ENCODE measurements around the gene ZNF180.
A peak's percentile ranks its signal among the peaks of the same experiment; 100 is the strongest.
"Not testable (repeated sequence)": the region's sequence is repeated elsewhere in the genome, so short reads cannot be mapped to it uniquely, and the experiment has no call there.

ZNF180 gene

GRCh38 chr19:44499962-44500949 is at the start of gene ZNF180:
Gene ZNF180, minus strand, starts transcription at chr19:44500522. Its CDS starts 3,188 bp downstream, at chr19:44497334.
- DNase-seq: peak; percentile 98

DNA sequence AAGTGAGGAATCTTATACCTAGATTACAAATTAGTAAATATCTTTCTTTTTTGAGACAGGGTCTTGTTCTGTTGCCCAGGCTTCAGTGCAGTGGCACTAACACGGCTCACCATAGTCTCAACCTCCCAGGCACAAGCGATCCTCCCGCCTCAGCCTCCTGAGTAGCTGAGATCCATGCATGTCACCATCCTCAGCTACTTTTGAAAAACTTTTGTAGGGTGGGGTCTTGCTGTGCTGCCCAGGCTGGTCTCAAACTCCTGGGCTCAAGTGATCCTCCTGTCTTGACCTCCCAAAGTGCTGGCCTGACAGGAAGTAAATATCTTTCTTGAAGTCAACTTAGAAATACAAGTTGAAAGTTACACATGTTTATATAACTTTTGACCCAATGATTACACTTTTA is 49.2 kb upstream of the ZNF180 start:
- no peak for DNase-seq

DNA sequence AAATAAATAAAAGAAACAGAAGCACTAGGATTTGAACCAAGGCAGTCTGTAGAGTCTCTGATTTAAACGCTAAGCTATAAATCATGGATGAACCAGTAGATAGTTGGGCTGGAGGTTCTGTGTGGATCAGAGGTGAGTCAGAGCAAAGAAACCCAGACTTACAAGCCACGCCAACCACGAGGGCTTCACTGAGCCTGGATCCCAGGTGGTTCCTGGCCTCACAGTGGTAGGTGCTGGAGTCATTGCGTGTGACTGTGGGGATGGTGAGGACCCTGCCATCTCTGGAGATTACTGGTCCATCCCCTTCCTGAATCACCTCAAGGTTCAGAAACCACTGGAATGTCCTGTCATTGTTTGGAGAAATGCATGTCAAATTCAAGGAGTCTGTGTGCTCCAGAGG is 48.4 kb upstream of the ZNF180 start:
- DNase-seq: no peak

- DNase-seq: no peak
These were observed 43.7 kb upstream of the ZNF180 start for GRCh38 chr19:44544031-44544430.

DNA sequence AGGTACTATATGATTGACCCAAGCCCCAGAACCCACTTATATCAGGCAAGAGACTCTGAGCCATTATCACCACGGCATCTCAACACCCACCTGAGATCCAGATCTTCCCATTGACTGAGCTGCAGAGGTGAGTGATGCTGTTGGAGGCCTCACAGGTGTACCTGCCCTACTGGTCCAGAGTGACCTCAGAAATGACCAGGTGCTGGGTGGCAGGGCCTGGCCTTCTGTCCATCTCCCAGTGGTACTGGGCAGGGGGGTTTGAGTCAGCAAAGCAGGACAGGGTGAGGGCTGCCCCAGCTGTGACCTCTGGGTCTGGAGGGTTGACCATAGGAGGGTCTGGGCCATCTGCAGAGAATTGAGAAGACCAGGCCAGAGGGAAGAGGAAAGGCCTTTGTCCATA is 42.3 kb upstream of the ZNF180 start:
- no peak for DNase-seq

GRCh38 chr19:44540736-44541135 is 40.4 kb upstream of the ZNF180 start:
- DNase-seq: no peak

- DNase-seq: no peak
These were observed 39.7 kb upstream of the ZNF180 start for GRCh38 chr19:44539991-44540390.

GRCh38 chr19:44539236-44539826 is 39.0 kb upstream of the ZNF180 start:
- DNase-seq: no peak

GRCh38 chr19:44535361-44535760 is 35.0 kb upstream of the ZNF180 start:
- not testable (repeated sequence) for DNase-seq

GRCh38 chr19:44532819-44533218 is 32.5 kb upstream of the ZNF180 start:
- no peak for DNase-seq

GRCh38 chr19:44530777-44531176 is 30.5 kb upstream of the ZNF180 start:
- DNase-seq: peak; percentile 99

DNA sequence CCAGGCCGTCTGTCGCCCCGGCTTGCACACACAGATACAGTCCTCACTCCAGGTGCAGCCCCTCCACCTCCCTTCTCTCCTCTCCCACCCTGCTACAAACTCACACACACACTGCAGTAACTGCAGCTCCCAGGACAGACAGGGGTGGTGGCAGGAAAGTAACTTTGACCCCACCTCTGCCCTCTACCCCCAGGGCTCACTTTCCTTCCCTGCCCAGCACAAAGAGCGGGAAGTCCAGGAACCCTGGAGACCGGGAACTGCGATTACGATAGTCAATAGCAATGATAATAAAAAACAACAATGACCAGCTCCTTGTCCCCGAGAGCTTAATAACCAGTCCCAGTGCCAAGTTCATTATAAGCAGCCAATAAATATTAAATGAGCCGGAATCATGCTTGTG is 29.2 kb upstream of the ZNF180 start, which contains the start of gene CEACAM20:
TSS of gene CEACAM20 (minus strand) at position 140 of the 400 bp plus-strand sequence. CDS start 166 bp downstream, outside the sequence.
- no peak for DNase-seq

DNA sequence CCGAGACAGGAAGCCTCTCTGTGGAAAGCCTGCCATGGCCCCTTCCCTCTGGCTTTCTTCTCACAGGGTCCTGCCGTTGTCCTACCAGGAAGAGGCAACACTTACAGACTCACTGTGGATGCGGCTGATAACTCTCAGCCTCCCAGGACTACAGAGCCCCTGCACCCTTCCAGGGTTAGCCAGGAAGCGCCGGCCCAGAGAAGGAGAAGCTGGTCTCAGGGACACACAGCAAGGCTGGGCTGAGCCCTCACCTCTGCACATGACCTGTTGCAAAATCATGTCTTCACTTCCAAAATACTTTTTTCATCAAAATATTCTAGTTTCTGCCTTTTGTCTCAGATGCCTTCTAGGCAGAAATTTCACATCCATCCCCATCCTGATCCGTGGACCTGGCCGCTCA is 27.2 kb upstream of the ZNF180 start:
- no peak for DNase-seq

DNA sequence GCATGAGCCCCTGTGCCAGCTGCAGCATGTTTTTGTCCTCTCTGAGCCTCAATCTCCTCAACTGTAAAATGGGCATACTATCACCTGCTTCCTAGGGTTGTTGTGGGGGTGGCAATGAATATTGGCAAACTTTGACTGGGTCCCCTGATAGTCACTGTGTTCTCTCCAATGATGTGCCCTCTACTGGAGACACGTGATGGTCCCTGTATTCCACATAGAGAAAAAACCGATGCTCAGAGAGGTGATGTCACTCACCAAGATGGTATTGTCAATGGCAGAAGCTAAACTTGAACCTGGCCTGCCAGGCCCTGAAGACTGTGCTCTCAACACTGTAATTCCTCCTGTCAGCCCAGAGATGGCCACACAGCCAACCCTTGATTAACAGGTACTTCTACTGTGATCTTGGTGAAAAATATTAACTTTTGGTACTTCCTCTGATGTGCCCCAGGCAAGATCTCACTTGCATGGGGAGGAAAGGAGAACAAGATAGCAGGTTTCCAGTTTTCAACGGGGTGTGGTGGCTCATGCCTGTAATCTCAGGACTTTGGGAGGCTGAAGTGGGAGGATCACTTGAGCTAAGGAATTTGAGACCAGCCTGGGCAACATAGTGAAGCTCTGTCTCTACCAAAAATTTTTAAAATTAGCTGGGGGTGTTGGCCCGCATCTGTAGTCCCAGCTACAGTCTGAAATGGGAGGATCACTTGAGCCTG is 25.6 kb upstream of the ZNF180 start:
- DNase-seq: no peak

DNA sequence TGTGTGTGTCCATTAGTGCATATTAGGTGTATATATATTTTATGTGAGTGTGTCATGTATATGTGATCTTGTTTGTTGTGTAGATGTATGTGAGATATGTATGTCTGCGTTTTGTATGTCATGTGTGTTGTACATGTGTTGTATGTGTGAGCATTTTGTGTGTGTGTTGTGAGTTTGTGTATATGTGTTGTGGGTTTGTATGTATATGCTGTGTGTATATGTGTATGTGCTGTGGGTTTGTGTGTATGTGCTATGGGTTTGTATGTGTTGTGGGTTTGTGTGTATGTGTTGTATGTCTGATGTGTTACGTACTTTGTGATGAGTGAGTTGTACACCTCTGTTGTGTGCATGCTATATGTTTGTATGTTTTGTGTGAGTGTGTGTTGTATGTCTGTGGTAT is 21.0 kb upstream of the ZNF180 start:
- DNase-seq: no peak

DNA sequence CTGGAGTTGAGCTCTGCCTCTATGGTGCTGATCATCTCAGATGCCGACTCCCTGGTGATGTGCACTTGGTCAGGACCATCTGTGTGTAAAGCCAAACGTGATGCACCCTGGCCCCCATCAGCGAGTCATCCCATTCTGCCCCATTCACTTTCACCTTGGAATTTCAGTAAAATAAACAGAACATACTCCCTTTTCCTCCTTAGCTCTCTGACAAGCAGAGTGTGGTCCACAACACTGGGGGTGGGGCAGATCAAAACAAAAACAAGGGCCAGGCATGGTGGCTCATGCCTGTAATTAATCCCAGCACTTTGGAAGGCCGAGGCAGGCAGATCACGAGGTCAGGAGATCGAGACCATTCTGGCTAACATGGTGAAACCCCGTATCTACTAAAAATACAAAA is 16.8 kb upstream of the ZNF180 start:
- no peak for DNase-seq

GRCh38 chr19:44515907-44516306 is 15.6 kb upstream of the ZNF180 start:
- no peak for DNase-seq

GRCh38 chr19:44515031-44515430 is 14.7 kb upstream of the ZNF180 start:
- no peak for DNase-seq

- peak; percentile 68 for DNase-seq
These were observed 12.3 kb upstream of the ZNF180 start for GRCh38 chr19:44512326-44513298.

- DNase-seq: no peak
These were observed 9.2 kb upstream of the ZNF180 start for GRCh38 chr19:44509478-44509877.

- DNase-seq: no peak
These were observed 763 bp downstream of the ZNF180 start for GRCh38 chr19:44499559-44499958.

- DNase-seq: no peak
These were observed 1.3 kb downstream of the ZNF180 start for GRCh38 chr19:44498988-44499387.

Data from MV-4-11 (cell line).